ENCODE results near the gene ICAM1.

- no peak for TF ChIP-seq GABPA (IDR thresholded peaks at IDR 0.05; ENCODE audit: low read depth)
- no peak for TF ChIP-seq POLR2AphosphoS5 (IDR thresholded peaks at IDR 0.05; ENCODE audit: low read length)
- TF ChIP-seq ATF7 (IDR thresholded peaks at IDR 0.05; ENCODE audit: low read depth): no peak
- no peak for TF ChIP-seq NRF1 (conservative IDR thresholded peaks at IDR 0.05; ENCODE audit: low read depth, low read length)
- no peak for TF ChIP-seq CTCF (IDR thresholded peaks at IDR 0.05 in 2 of 3, conservative IDR thresholded peaks at IDR 0.05 in 1 of 3; ENCODE audit: control insufficient read depth in 2 of 3, extremely low read depth in 1 of 3, insufficient read depth in 1 of 3, low read depth in 3 of 3, low read length in 3 of 3)
- TF ChIP-seq POLR2A (IDR thresholded peaks at IDR 0.05; ENCODE audit: low read depth, low read length): no peak
- no peak for TF ChIP-seq NR2F1 (conservative IDR thresholded peaks at IDR 0.05)
- TF ChIP-seq RAD51 (IDR thresholded peaks at IDR 0.05): no peak
- TF ChIP-seq CEBPB (IDR thresholded peaks at IDR 0.05; ENCODE audit: borderline replicate concordance in 1 of 2, low read depth in 2 of 2, low read length in 2 of 2): no peak
- TF ChIP-seq POLR2AphosphoS2 (IDR thresholded peaks at IDR 0.05; ENCODE audit: low read depth, low read length): no peak
- TF ChIP-seq NR2C2 (IDR thresholded peaks at IDR 0.05; ENCODE audit: borderline replicate concordance, control insufficient read depth, insufficient read length, low read depth): no peak
- no peak for TF ChIP-seq USF2 (IDR thresholded peaks at IDR 0.05; ENCODE audit: borderline replicate concordance, low read depth, low read length)
Observed at GRCh38 chr19:10222201-10222890, 48.6 kb upstream of the ICAM1 start.

All from GM12878 (cell line).